GM18951 (cell line): Measurements from ENCODE around the gene LEFTY1.
"Not testable (repeated sequence)": the region's sequence is repeated elsewhere in the genome, so short reads cannot be mapped to it uniquely, and the experiment has no call there.

Source experiments
- POLR2A ChIP-seq: IDR thresholded peaks from 4 replicates; pipeline ENCODE4 v1.6.1; 2011; ENCODE audit warnings: mild to moderate bottlenecking; ENCODE audit not compliant: insufficient read length, insufficient read depth; ENCODE audit errors: extremely low read depth
- in situ Hi-C: fragments of 300-500 bp; cut with MboI; formaldehyde crosslinking; loops from one replicate; pipeline ENCODE4 v1.12.0; 2022; ENCODE audit warnings: low sequenced_read_pairs, mixed read lengths, inconsistent platforms; ENCODE audit not compliant: unreplicated experiment

LEFTY1 gene

GRCh38 chr1:225888289-225888897 is 553 bp downstream of the LEFTY1 start:
- TF ChIP-seq POLR2A, result no peak
- in situ Hi-C loops, result no loop called here

- in situ Hi-C loops, result not testable (repeated sequence)
Observed at GRCh38 chr1:225887554-225888288, 1.2 kb downstream of the LEFTY1 start.

GRCh38 chr1:225887030-225887314 is 2.0 kb downstream of the LEFTY1 start:
- in situ Hi-C loops, result no loop called here
- no peak for TF ChIP-seq POLR2A

- in situ Hi-C loops, result no loop called here
- TF ChIP-seq POLR2A, result no peak
Observed at GRCh38 chr1:225886159-225887029, 2.6 kb downstream of the LEFTY1 start.

- in situ Hi-C loops, result no loop called here
- no peak for TF ChIP-seq POLR2A
Observed at GRCh38 chr1:225885336-225885735, 3.6 kb downstream of the LEFTY1 start.

- TF ChIP-seq POLR2A, result no peak
- in situ Hi-C loops, result no loop called here
Observed at GRCh38 chr1:225883616-225884265, 5.2 kb downstream of the LEFTY1 start.

GRCh38 chr1:225882694-225883615 is 6.0 kb downstream of the LEFTY1 start:
- in situ Hi-C loops, result no loop called here
- no peak for TF ChIP-seq POLR2A

- in situ Hi-C loops, result no loop called here
- peak; percentile 77 for TF ChIP-seq POLR2A
Observed at GRCh38 chr1:225881959-225882693, 6.8 kb downstream of the LEFTY1 start, which contains the start of gene TMEM63A. Gene TMEM63A (minus strand): TSS chr1:225882380. CDS start chr1:225877580, 4,800 bp downstream.

- in situ Hi-C loops, result no loop called here
- no peak for TF ChIP-seq POLR2A
Observed at GRCh38 chr1:225881081-225881958, 7.6 kb downstream of the LEFTY1 start.

- no peak for TF ChIP-seq POLR2A
- in situ Hi-C loops, result no loop called here
Observed at GRCh38 chr1:225880636-225881035, 8.3 kb downstream of the LEFTY1 start.

GRCh38 chr1:225880222-225880588 is 8.7 kb downstream of the LEFTY1 start:
- TF ChIP-seq POLR2A, result no peak
- in situ Hi-C loops, result no loop called here
